Upper lobe of left lung (tissue), 4 donors: ENCODE data around the gene PHF21B.

Experiments used
- CTCF ChIP-seq, 6 experiments: fragments of 450-650 bp in 4 of 6; fragments of 200-600 bp in 2 of 6; sonication (generic) in 2 of 6; IDR thresholded peaks; one replicate each; pipeline ENCODE4 v1.5.1; 2016 to 2019; ENCODE audit warnings: antibody characterized with exemption in 6 of 6
- POLR2A ChIP-seq, 4 donors: fragments of 450-650 bp; IDR thresholded peaks; one replicate each; pipeline ENCODE4 v1.5.1; 2016 to 2017; ENCODE audit warnings: antibody characterized with exemption in 4 of 4, mild to moderate bottlenecking in 2 of 4
- POLR2AphosphoS5 ChIP-seq, 2 donors: sonication (generic); formaldehyde crosslinking; IDR thresholded peaks; one replicate each; pipeline ENCODE4 v1.5.1; 2017; ENCODE audit warnings: antibody characterized with exemption in 2 of 2

GRCh38 chr22:44986926-44987325, 22.9 kb downstream of the PHF21B start:
- no peak for TF ChIP-seq CTCF (IDR thresholded peaks at IDR 0.05)
- no peak for TF ChIP-seq POLR2A (IDR thresholded peaks at IDR 0.05)
- TF ChIP-seq POLR2AphosphoS5 (IDR thresholded peaks at IDR 0.05), result no peak
